HG02870 (cell line): Measurements from ENCODE around the gene TMEM209.
"Not testable (repeated sequence)": the region's sequence is repeated elsewhere in the genome, so short reads cannot be mapped to it uniquely, and the experiment has no call there.

Experiments used
- ATAC-seq: cut with Tn5 transposase; IDR thresholded peaks from one replicate; pipeline ENCODE4 v1.9.1; 2021; ENCODE audit warnings: mild to moderate bottlenecking, moderate library complexity; ENCODE audit not compliant: unreplicated experiment

TMEM209 gene

DNA sequence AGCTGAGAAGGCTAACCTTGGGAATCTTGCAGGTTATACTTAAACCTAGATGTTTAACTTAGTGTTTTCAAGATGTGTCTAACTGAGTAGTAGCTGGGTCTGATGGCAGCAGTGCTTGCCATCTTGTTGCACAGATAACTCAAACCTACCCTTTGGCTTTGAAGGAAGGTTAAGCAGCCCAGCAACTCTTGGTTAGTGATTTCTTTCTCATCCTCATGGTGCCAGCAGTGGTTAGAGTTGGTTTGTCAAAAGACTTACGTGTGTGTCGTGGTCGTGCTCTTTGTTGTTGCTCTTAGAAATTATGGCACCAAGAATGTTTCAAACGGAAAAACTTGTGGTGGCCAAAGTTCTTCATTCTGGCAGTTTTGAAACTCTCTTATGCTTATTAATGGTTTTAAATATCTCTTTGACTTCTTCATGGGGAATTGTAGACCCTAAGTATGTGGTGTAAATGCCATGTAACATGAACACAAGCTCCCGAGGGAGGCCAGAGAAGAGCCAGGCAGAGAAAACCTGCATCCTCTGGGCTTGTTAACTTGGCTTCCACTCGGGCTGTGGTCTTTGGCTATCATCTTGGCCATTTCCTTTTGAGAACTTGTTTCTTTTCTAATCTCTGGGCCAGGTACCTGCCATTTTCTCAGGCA lies 73.9 kb downstream of the TMEM209 start:
- no peak for ATAC-seq

DNA sequence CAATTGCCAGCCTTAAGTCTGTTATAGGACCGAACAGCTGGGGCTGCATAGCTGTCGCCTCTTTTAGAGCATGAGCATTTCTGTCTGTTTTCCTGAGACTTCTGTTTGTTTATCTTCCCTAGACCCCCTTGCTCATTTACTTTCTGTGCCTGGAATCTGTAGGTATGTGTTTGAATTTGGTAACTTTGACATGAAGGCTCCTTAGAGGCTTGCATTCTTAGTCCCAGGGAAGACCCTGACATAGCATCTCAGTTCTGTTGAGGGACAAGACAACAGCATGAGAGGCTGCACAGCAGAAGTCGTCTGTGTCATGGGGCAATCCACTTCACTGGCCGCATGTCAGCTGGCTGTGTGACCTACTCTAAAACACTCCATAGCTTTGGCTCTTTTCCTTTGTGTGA lies 76.2 kb downstream of the TMEM209 start:
- no peak for ATAC-seq

DNA sequence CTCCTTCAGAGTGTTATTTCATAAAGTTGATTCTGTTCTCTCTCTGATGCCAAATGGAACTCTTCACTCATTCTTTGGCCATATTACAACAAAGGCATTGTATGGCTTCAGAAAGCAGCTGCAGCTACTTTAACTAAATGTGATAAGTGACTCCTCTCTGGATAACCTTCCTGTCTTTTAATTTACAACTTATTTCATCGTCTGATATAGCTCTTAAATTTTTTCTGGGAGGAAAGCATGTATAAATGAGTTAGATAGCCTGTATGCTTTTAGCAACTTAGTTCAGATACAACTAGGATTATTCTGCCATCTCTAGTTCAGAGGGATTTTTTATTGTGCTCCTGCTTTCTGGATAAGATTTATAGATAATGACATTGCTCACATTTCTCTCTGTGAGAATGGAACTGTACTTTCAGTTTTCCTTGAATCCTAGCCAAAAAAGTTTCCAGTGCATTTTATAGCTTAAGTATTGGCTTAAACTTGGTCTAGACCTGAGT lies 77.3 kb downstream of the TMEM209 start:
- ATAC-seq: no peak

DNA sequence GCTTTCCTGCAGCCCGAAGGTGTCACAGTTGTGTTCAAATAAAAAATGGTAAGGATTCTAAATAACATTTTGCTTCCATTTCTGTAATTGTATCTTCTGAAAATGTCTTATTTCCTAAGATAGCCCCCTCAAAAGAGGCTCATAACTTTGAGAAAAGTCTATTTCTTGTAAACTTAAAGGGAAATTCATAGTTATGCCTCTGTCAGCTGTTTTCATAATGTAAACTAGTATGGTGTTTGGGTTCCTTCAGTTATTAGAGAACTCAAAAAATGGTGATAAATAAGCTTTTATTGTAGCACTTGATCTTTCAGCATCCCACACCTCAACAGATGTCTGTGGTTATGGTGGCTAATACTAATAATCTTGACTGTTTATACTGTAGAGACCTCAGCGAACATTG lies 77.8 kb downstream of the TMEM209 start:
- ATAC-seq: no peak

DNA sequence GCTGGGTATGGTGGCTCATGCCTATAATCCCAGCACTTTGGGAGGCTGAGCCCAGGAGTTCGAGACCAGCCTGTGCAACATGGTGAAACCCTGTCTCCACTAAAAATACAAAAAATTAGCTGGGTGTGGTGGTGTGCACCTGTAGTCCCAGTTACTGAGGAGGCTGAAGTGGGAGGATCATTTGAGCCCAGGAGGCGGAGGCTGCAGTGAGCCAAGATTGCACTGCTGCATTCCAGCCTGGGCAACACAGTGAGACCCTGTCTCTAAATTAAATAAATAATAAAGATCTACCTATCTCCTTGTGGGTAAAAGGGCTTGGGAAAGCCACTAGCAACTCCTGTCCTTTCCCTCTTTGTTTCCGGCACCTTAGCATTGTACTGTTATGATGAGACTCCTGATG lies 78.4 kb downstream of the TMEM209 start:
- ATAC-seq: not testable (repeated sequence)

DNA sequence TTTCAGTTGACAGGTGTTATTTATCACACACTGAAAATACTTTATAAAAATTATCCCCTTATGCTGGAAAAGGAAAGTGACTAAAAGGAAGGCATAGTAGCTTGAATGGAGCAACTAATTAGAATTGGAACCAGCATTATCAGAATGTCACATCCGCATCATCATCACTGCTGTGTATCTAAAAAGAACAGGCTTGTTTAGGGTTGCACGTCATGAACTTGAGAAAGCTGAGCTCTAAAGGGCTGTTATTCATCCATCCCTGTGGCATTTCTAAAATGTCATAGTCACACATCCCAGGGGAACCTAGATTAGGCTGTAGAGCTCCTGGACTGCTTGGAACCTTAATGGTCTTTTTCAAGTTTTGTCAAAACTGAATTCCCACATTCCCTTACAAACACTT lies 80.5 kb downstream of the TMEM209 start:
- no peak for ATAC-seq

DNA sequence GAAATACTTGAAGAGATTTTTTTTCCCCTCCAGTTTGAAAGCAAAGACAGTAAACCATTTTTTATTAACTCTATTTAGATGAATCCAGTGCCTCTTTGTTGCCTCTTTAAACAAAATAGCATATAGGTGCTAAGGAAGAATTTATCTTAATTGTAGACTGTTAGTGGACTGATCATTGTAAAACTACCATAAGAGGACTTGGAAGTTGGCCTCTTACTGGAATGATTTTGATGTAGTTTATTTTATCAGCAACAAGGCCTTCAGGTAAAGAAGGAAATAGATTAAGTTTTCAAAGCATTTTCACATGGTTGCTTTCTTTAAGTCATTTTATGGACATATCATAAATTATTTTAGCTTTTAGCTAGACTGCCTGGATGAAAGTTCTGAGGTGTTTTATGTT lies 81.7 kb downstream of the TMEM209 start:
- no peak for ATAC-seq

DNA sequence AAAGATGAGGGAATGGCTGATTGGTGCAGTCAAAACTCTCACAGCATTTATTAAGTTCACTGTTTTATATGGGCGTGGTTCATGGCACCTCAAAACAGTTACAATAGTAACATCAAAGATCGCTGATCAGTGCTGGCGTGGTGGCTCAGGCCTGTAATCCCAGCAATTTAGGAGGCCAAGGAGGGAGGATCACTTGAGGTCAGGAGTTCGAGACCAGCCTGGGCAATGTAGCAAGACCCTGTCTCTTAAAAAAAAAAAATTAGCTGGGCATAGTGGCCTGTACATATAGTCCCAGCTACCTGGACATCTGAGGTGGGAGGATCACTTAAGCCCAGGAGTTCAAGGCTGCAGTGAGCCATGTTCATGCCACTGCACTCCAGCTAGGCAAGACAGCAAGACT lies 86.4 kb downstream of the TMEM209 start:
- ATAC-seq: no peak

DNA sequence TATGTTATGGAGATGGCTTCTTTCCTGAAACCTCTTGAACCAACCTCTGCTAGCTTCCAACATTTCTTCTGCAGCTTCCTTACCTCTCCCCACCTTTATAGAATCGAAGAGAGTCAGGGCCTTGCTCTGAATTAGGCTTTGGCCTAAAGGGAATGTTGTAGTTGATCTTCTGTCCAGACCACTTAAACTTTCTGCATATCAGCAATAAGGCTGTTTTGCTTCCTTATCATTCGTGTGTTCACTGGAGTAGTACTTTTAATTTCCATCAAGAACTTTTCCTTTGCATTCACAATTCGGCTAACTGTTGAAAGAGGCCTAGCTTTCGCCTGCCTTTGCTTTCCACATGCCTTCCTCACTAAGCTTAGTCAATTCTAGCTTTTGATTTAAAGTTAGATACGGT lies 86.9 kb downstream of the TMEM209 start:
- ATAC-seq: no peak

DNA sequence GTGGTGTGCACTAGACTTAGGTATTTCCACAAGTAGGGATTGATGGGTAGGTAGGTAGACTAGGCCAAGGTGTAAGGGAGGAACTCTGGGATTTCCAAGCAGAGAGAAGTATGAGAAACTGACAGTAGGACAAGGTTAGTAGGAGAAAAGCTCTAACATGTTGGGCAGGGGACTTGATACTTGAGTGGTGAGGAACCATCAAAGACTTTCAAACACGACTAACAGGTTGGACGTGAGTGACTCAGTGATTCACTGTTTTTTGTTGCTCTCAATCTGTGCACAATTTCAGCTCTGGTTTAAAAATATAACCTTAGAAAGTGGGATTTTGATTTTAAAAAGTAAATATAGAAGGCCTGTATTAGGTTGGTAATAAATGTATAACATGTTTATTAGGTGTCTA lies 90.4 kb downstream of the TMEM209 start:
- no peak for ATAC-seq
